Thyroid gland (tissue), 4 donors: ENCODE measurements around the gene PPIL6.

ENCODE experiments used
- POLR2A ChIP-seq, 2 donors: fragments of 450-650 bp; IDR thresholded peaks; one replicate each; pipeline ENCODE4 v1.6.1; 2017; ENCODE audit warnings: antibody characterized with exemption in 2 of 2, mild to moderate bottlenecking in 2 of 2, moderate library complexity in 1 of 2
- TF ChIP-seq, protein P1 (sequence below), 6 experiments: fragments of 200-600 bp in 3 of 6; fragments of 450-650 bp in 3 of 6; sonication (generic) in 3 of 6; IDR thresholded peaks; one replicate each; pipeline ENCODE4 v1.5.1; 2016 to 2019; ENCODE audit warnings: antibody characterized with exemption in 6 of 6, mild to moderate bottlenecking in 2 of 6, inconsistent platforms in 1 of 6, moderate library complexity in 1 of 6

DNA sequence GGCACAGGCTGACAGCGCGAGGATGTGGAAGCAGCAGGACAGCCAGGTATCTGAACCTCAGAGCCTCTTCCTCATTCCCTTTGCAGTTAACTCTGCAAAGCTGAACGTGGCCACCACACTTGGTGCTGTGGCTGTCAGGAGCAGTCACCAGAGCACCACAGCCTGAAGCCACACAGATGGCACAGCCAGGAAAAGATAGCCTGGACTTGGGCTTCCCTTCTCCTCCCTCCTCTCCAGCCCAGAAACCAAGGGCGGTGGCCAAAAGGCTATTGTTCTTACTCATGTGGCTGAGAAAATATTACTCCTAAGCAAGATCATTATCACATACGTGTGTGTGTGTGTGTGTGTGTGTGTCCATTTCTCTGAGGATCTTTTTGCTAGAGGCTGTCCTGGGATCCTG is 97.9 kb downstream of the PPIL6 start:
- TF ChIP-seq, protein P1, sequence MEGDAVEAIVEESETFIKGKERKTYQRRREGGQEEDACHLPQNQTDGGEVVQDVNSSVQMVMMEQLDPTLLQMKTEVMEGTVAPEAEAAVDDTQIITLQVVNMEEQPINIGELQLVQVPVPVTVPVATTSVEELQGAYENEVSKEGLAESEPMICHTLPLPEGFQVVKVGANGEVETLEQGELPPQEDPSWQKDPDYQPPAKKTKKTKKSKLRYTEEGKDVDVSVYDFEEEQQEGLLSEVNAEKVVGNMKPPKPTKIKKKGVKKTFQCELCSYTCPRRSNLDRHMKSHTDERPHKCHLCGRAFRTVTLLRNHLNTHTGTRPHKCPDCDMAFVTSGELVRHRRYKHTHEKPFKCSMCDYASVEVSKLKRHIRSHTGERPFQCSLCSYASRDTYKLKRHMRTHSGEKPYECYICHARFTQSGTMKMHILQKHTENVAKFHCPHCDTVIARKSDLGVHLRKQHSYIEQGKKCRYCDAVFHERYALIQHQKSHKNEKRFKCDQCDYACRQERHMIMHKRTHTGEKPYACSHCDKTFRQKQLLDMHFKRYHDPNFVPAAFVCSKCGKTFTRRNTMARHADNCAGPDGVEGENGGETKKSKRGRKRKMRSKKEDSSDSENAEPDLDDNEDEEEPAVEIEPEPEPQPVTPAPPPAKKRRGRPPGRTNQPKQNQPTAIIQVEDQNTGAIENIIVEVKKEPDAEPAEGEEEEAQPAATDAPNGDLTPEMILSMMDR (IDR thresholded peaks at IDR 0.05): no peak
- TF ChIP-seq POLR2A (IDR thresholded peaks at IDR 0.05): no peak
